OCI-LY1 (cell line): Measurements from ENCODE around the gene FBLN7.
A peak's percentile ranks its signal among the peaks of the same experiment; 100 is the strongest.

Source experiments
- H2AFZ ChIP-seq: fragments of 200-600 bp; sonication (generic), shearing (Covaris generic); 2 replicates; pipeline ENCODE4 v1.6.0; 2014; ENCODE audit warnings: antibody characterized with exemption, mild to moderate bottlenecking, low read length
- H3F3A ChIP-seq: fragments of 200-600 bp; sonication (generic), shearing (Covaris generic); 2 replicates; pipeline ENCODE4 v1.6.0; 2014; ENCODE audit warnings: mild to moderate bottlenecking, antibody characterized with exemption, low read length, moderate library complexity; ENCODE audit not compliant: insufficient read depth
- H3K27ac ChIP-seq: fragments of 200-600 bp; sonication (generic); 2 replicates; pipeline ENCODE4 v1.5.1; 2014; ENCODE audit warnings: low read length, mixed run types, mild to moderate bottlenecking, low read depth; ENCODE audit not compliant: poor library complexity, severe bottlenecking
- H3K27me3 ChIP-seq: fragments of 200-600 bp; sonication (generic); 2 replicates; pipeline ENCODE4 v1.6.0; 2014; ENCODE audit warnings: antibody characterized with exemption, mild to moderate bottlenecking, low read length, moderate library complexity; ENCODE audit not compliant: insufficient read depth
- H3K36me3 ChIP-seq: fragments of 200-600 bp; sonication (generic); 2 replicates; pipeline ENCODE4 v1.6.1; 2014; ENCODE audit warnings: mild to moderate bottlenecking, antibody characterized with exemption, low read length, moderate library complexity, mixed read lengths; ENCODE audit not compliant: insufficient read depth
- H3K4me1 ChIP-seq: fragments of 200-600 bp; sonication (generic); 2 replicates; pipeline ENCODE4 v1.5.1; 2014; ENCODE audit warnings: mild to moderate bottlenecking, low read length, moderate library complexity; ENCODE audit not compliant: insufficient read depth, severe bottlenecking
- H3K4me2 ChIP-seq: fragments of 200-600 bp; sonication (generic), shearing (Covaris generic); 2 replicates; pipeline ENCODE4 v1.6.1; 2014; ENCODE audit warnings: low read length
- H3K4me3 ChIP-seq: fragments of 200-600 bp; sonication (generic); 2 replicates; pipeline ENCODE4 v1.5.1; 2014; ENCODE audit warnings: low read length, low read depth, mild to moderate bottlenecking, mixed read lengths; ENCODE audit not compliant: poor library complexity, severe bottlenecking
- H3K79me2 ChIP-seq: fragments of 200-600 bp; shearing (Covaris generic); 2 replicates; pipeline ENCODE4 v1.6.1; 2016; ENCODE audit warnings: mixed run types, low read length, mixed read lengths; ENCODE audit not compliant: insufficient read depth
- H3K9ac ChIP-seq: fragments of 200-600 bp; sonication (generic), shearing (Covaris generic); 2 replicates; pipeline ENCODE4 v1.6.1; 2014; ENCODE audit warnings: mild to moderate bottlenecking, low read length, mixed read lengths
- H3K9me2 ChIP-seq: fragments of 200-600 bp; sonication (generic), shearing (Covaris generic); 2 replicates; pipeline ENCODE4 v1.6.1; 2014; ENCODE audit warnings: low read depth, mild to moderate bottlenecking, low read length, mixed read lengths
- H3K9me3 ChIP-seq: fragments of 200-600 bp; shearing (Covaris generic); 2 replicates; pipeline ENCODE4 v1.6.1; 2014; ENCODE audit warnings: low read length, mixed read lengths
- H4K20me1 ChIP-seq: fragments of 200-600 bp; sonication (generic), shearing (Covaris generic); 2 replicates; pipeline ENCODE4 v1.6.0; 2016; ENCODE audit warnings: mild to moderate bottlenecking, low read length; ENCODE audit not compliant: insufficient read depth
- EZH2 ChIP-seq: fragments of 200-600 bp; sonication (generic), shearing (Covaris generic); IDR thresholded peaks from 2 replicates; pipeline ENCODE4 v1.8.0; 2017; ENCODE audit warnings: borderline replicate concordance, mixed run types, mild to moderate bottlenecking, antibody characterized with exemption, low read length, moderate library complexity, mixed read lengths
- TF ChIP-seq, protein P1 (sequence below): fragments of 200-600 bp; sonication (generic), shearing (Covaris generic); IDR thresholded peaks from 2 replicates; pipeline ENCODE4 v1.5.1; 2017; ENCODE audit warnings: mild to moderate bottlenecking, antibody characterized with exemption, low read length, moderate library complexity, mixed read lengths

Gene FBLN7

DNA sequence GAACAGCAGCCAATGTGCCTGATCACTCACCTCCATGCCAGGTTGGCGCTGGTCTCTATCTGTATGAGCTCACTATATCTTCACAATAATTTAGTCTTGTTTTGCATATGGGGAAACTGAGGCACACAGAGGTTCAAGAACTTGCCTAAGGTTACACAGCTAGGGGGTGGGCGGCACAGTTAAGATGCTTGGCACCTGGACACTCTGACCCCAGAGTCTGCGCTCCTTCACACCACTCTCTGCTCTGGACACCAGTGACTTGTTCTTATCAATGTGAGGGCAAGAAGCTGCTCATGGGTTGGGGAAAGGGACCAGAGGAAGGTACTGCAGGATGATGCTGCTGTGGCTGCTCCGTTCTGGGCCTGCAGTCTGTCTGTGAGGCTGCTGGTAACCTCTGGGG lies 27.1 kb downstream of the FBLN7 start:
- H3K4me3 ChIP-seq: no peak overlapping the region
- H4K20me1 ChIP-seq: no peaks in the 10 kb centered on the region
- H3K9ac ChIP-seq: no peak overlapping the region
- no peak overlapping the region for H2AFZ ChIP-seq
- H3K9me2 ChIP-seq: no peaks in the 10 kb centered on the region
- H3K27me3 ChIP-seq: no peaks in the 10 kb centered on the region
- H3K4me1 ChIP-seq: peaks cover 11% of the 10 kb centered on the region
- no peaks in the 10 kb centered on the region for H3K9me3 ChIP-seq
- no peaks in the 10 kb centered on the region for H3K36me3 ChIP-seq
- no peaks in the 10 kb centered on the region for H3F3A ChIP-seq
- no peaks in the 10 kb centered on the region for H3K79me2 ChIP-seq
- H3K27ac ChIP-seq: no peak overlapping the region
- no peak for TF ChIP-seq EZH2
- no peak overlapping the region for H3K4me2 ChIP-seq

DNA sequence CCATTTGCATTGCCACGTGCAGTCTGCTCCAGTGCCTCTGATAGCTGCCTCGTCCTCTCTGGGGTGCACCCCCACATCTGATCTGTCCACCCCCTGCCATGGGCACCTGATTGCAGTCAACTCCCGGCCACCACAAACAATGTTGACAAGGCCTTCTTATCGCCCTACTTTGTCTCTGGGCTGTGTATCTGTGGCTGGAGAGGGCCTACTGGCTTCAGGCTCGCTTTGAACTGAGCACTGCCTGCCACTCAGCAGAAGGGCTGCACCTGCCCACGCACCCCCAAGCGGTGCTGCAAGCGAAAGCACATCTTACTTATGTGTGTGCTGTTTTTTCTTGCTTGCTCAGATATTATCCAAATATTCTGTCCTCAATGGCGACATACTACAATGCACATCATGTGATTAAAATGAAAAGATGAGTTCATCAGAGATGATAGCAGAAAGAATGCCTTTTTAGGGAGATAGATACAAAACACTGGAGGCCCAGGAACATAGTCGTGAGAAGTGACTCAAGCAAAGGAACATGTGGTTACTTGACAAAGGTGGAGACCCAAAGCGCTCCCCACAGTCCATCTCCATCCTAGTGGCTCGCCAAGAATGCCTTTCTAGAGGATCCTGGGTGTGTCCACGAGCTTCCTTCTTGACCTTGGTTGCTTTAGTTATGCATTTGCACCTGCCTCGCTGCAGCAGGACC lies 28.8 kb downstream of the FBLN7 start:
- Histone ChIP-seq H3K9ac (no peak overlapping the region), H3K79me2 (no peaks in the 10 kb centered on the region), H3K9me3 (no peaks in the 10 kb centered on the region), H3K27me3 (no peaks in the 10 kb centered on the region), H3K9me2 (no peaks in the 10 kb centered on the region), H3K4me3 (no peak overlapping the region), H3K4me2 (peak overlapping the region; percentile 18; the same call in 1 of the 2 replicates), H2AFZ (peak overlapping the region; percentile 66; the same call in 1 of the 2 replicates), H3K36me3 (no peaks in the 10 kb centered on the region), H3K27ac (no peak overlapping the region), H3K4me1 (peaks cover 11% of the 10 kb centered on the region), H4K20me1 (no peaks in the 10 kb centered on the region), H3F3A (no peaks in the 10 kb centered on the region)
- no peak for TF ChIP-seq EZH2
- TF ChIP-seq, protein P1, sequence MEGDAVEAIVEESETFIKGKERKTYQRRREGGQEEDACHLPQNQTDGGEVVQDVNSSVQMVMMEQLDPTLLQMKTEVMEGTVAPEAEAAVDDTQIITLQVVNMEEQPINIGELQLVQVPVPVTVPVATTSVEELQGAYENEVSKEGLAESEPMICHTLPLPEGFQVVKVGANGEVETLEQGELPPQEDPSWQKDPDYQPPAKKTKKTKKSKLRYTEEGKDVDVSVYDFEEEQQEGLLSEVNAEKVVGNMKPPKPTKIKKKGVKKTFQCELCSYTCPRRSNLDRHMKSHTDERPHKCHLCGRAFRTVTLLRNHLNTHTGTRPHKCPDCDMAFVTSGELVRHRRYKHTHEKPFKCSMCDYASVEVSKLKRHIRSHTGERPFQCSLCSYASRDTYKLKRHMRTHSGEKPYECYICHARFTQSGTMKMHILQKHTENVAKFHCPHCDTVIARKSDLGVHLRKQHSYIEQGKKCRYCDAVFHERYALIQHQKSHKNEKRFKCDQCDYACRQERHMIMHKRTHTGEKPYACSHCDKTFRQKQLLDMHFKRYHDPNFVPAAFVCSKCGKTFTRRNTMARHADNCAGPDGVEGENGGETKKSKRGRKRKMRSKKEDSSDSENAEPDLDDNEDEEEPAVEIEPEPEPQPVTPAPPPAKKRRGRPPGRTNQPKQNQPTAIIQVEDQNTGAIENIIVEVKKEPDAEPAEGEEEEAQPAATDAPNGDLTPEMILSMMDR: peak; percentile 22; the same call in 1 of the 2 replicates

DNA sequence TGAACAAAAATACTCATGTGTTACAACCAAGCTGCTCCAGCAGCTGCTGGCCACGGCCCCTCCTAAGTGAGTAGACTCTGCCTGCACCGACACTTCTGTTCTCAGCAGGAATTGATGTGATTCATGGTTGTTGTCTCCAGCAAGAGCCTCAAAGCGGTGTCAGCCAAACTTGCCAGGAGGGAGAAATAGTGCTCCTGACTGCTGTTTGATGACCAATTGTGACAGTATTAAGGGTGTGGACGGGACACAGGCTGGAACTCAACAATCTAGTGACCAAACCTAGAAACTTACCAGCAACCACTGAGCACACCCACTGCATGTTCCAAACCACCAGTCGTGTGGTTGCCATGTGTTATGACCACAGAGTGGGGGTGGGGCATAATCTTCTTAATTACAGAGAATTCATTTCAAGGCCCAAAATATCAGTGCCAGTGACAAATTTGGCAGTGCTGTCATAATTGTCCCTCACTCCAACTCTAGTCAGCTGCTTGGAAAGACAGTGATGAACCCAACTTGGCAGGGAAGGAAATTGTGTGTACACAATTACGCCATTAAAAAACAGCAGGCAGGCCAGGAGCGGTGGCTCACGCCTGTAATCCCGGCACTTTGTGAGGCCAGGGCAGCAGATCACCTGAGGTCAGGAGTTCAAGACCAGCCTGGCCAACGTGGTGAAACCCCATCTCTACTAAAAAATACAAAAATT lies 30.4 kb downstream of the FBLN7 start:
- H2AFZ ChIP-seq: no peak overlapping the region
- H3K9ac ChIP-seq: no peak overlapping the region
- H3K79me2 ChIP-seq: no peaks in the 10 kb centered on the region
- peaks cover 18% of the 10 kb centered on the region for H3K4me1 ChIP-seq
- no peaks in the 10 kb centered on the region for H3K9me3 ChIP-seq
- no peaks in the 10 kb centered on the region for H3F3A ChIP-seq
- H3K4me2 ChIP-seq: no peak overlapping the region
- no peaks in the 10 kb centered on the region for H3K36me3 ChIP-seq
- TF ChIP-seq EZH2: no peak
- H3K4me3 ChIP-seq: no peak overlapping the region
- H3K9me2 ChIP-seq: no peaks in the 10 kb centered on the region
- H3K27me3 ChIP-seq: no peaks in the 10 kb centered on the region
- H3K27ac ChIP-seq: no peak overlapping the region
- H4K20me1 ChIP-seq: no peaks in the 10 kb centered on the region

DNA sequence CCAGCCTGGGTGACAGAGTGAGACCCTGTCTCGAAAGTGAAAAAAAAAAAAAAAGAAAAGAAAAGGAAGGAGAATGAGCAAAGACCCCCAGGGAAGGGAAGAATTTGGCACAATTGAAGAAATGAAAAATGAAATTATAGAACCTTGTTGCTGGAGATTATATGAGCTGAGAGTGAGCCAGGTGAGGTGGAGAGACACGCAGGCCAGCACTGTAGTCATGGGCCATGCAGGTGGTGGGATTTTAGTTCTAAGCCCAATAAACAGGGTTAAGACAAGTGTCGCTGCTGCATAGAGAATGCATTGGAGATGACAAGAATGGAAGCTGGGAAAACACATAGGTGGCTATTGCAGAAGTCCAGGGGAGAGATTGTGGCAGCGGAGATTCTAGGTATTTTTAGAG lies 32.3 kb downstream of the FBLN7 start:
- Histone ChIP-seq H3K36me3 (no peaks in the 10 kb centered on the region), H3K79me2 (no peaks in the 10 kb centered on the region), H3K9me3 (no peaks in the 10 kb centered on the region), H3K4me1 (peaks cover 37% of the 10 kb centered on the region), H3K9ac (no peak overlapping the region), H3K27me3 (no peaks in the 10 kb centered on the region), H3K4me3 (no peak overlapping the region), H4K20me1 (no peaks in the 10 kb centered on the region), H3K4me2 (no peak overlapping the region), H3F3A (no peaks in the 10 kb centered on the region), H3K27ac (no peak overlapping the region), H2AFZ (no peak overlapping the region), H3K9me2 (no peaks in the 10 kb centered on the region)
- TF ChIP-seq, protein P1: no peak
- no peak for TF ChIP-seq EZH2
